SK-N-MC (cell line): Measurements from ENCODE around the gene AADACL3.

Experiments used
- DNase-seq: peaks from one replicate; pipeline ENCODE4 v3.0.0-alpha.2; 2011; ENCODE audit warnings: low read depth, low spot score
- H3K27ac ChIP-seq: fragments of 200-600 bp; sonication (generic); 2 replicates; pipeline ENCODE4 v1.5.1; 2016; ENCODE audit warnings: mixed run types
- H3K36me3 ChIP-seq: fragments of 200-600 bp; sonication (generic); 2 replicates; pipeline ENCODE4 v1.6.1; 2017; ENCODE audit warnings: antibody characterized with exemption, low read length, mixed read lengths; ENCODE audit not compliant: insufficient read depth
- H3K4me3 ChIP-seq: fragments of 200-600 bp; sonication (generic); 2 replicates; pipeline ENCODE4 v1.5.1; 2016
- H3K9ac ChIP-seq: fragments of 200-600 bp; sonication (generic); 2 replicates; pipeline ENCODE4 v1.8.0; 2017; ENCODE audit warnings: mixed run types, mixed read lengths; ENCODE audit not compliant: insufficient read length
- H3K9me3 ChIP-seq: fragments of 200-600 bp; sonication (generic); 2 replicates; pipeline ENCODE4 v1.6.1; 2017; ENCODE audit warnings: low read depth, mild to moderate bottlenecking, antibody characterized with exemption, low read length, moderate library complexity, mixed read lengths
- EZH2 ChIP-seq: fragments of 200-600 bp; sonication (generic); IDR thresholded peaks from one replicate; pipeline ENCODE4 v1.6.1; 2017; ENCODE audit warnings: antibody characterized with exemption
- FOXP2 ChIP-seq: optimal IDR thresholded peaks from 2 replicates; pipeline ENCODE3; 2011; ENCODE audit warnings: mild to moderate bottlenecking, moderate library complexity; ENCODE audit not compliant: insufficient read depth; ENCODE audit errors: extremely low read length, control extremely low read depth
- POLR2AphosphoS5 ChIP-seq: IDR thresholded peaks from 2 replicates; pipeline ENCODE4 v1.6.1; 2012; ENCODE audit warnings: mild to moderate bottlenecking, low read depth, low read length, borderline replicate concordance

AADACL3 gene

DNA sequence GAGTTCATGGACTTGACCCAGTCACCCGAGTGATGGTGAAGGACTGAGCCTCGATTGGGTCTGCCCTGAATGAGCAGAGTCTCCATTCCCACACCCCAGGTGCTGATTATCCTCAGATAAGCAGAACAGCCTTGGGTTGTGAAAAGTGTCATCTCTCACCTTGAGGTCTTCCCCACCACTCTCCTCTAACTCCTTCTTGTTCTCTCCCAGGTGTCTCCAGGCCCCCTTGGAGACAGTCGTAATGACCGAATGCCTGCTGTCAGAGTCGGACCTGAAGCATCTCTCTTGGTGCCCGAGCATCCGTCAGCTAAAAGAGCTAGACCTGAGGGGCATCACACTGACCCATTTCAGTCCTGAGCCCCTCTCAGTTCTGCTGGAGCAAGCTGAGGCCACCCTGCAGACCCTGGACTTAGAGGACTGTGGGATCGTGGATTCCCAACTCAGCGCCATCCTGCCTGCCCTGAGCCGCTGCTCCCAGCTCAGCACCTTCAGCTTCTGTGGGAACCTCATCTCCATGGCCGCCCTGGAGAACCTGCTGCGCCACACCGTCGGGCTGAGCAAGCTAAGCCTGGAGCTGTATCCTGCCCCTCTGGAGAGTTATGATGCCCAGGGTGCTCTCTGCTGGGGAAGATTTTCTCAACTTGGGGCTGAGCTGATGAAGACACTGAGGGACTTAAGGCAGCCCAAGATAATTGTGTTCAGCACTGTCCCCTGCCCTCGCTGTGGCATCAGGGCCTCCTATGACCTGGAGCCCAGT, 61.1 kb downstream of the AADACL3 start:
- Histone ChIP-seq H3K4me3 (no peak overlapping the region), H3K27ac (no peak overlapping the region), H3K9me3 (no peaks in the 10 kb centered on the region), H3K9ac (no peak overlapping the region), H3K36me3 (no peaks in the 10 kb centered on the region)
- DNase-seq = no peak
- no peak for TF ChIP-seq EZH2
- no peak for TF ChIP-seq POLR2AphosphoS5
- TF ChIP-seq FOXP2 = no peak
